T-helper 2 cell treated with Interferon-gamma antibody and Interleukin-4, amounts not matched to agents 100 ng/mL and 5 ng/mL, for 36 hours (primary cell): ENCODE data around the gene PPP1R3F. TPM values are rescaled to one million over a fixed set of nuclear protein-coding genes. Genes with fewer than 3 reads are reported as not detected.
"Not testable (repeated sequence)": the region's sequence is repeated elsewhere in the genome, so short reads cannot be mapped to it uniquely, and the experiment has no call there.

Source experiments
- intact Hi-C: fragments of 100-400 bp; cut with micrococcal nuclease; formaldehyde crosslinking; loops from one replicate; pipeline ENCODE4 v1.15.1; 2023
- total RNA-seq: library from RNA; stranded (reverse); gene quantifications from 2 replicates; pipeline ENCODE4 v1.2.3, GENCODE V29; 2022

Gene PPP1R3F
- total RNA-seq, 1 donor from 2014 or later: 14.8 TPM

- intact Hi-C loops: no loop called here
Observed at GRCh38 chrX:49310371-49310770, 40.8 kb downstream of the PPP1R3F start.

- intact Hi-C loops: no loop called here
Observed at GRCh38 chrX:49312176-49312575, 42.6 kb downstream of the PPP1R3F start.

- intact Hi-C loops: no loop called here
Observed at GRCh38 chrX:49316085-49316484, 46.5 kb downstream of the PPP1R3F start.

DNA sequence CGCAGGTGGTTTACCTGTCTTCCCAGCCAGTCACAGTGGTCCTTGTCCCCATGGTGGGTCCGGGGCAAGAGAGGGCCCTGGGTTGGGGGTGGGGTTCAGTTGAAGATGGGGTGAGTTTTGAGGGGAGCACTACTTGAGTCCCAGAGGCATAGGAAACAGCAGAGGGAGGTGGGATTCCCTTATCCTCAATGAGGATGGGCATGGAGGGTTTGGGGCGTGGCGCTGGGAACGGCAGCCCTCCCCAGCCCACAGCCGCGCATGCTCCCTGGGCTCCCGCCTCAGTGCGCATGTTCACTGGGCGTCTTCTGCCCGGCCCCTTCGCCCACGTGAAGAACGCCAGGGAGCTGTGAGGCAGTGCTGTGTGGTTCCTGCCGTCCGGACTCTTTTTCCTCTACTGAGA is 52.1 kb downstream of the PPP1R3F start, which contains the start of gene GAGE12J:
Gene GAGE12J, plus strand, starts transcription at position 301 of the 400 bp plus-strand sequence. CDS start 1,157 bp downstream, outside the sequence.
- intact Hi-C loops: not testable (repeated sequence)

GRCh38 chrX:49322266-49322665 is 52.7 kb downstream of the PPP1R3F start:
- intact Hi-C loops: not testable (repeated sequence)

DNA sequence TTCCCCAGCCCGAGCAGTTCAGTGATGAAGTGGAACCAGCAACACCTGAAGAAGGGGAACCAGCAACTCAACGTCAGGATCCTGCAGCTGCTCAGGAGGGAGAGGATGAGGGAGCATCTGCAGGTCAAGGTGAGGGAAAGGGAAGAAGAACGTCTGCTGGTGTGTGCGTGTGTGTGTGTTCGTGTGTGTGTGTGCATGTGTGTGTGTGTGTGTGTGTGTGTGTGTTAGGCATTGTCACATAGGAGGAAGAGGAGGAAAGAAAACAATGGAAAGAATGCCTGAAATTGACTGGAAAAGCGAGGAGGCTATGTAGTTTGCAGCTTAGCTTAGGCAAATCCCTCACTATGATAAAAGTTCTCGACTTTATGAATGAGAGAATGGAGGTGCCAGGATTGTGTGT is 54.1 kb downstream of the PPP1R3F start:
- intact Hi-C loops: not testable (repeated sequence)

GRCh38 chrX:49330421-49330820 is 60.8 kb downstream of the PPP1R3F start:
- intact Hi-C loops: not testable (repeated sequence)

DNA sequence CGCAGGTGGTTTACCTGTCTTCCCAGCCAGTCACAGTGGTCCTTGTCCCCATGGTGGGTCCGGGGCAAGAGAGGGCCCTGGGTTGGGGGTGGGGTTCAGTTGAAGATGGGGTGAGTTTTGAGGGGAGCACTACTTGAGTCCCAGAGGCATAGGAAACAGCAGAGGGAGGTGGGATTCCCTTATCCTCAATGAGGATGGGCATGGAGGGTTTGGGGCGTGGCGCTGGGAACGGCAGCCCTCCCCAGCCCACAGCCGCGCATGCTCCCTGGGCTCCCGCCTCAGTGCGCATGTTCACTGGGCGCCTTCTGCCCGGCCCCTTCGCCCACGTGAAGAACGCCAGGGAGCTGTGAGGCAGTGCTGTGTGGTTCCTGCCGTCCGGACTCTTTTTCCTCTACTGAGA is 61.7 kb downstream of the PPP1R3F start, which contains the start of gene GAGE13:
Gene GAGE13, plus strand, starts transcription at position 301 of the 400 bp plus-strand sequence. CDS start 1,156 bp downstream, outside the sequence.
- intact Hi-C loops: not testable (repeated sequence)

DNA sequence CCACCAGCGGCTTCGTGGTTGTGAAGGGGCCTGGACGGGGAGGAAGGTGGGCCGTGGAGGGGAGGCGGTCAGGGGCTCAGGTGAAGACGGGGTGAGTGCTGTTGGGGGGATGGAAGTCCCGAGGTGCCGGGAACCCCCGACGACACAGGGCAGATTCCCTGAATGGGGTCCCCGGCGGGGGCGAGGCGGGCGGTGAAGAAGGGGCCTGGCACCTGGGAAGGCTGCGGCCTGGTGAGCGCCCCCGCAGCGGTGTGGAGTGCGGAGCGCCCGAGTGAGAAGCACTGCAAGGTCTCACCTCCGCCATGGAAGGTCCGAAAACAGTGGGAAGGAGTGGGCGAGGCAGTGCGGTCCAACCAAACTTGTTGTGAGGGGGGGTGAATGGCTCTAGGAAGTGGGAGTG is 62.2 kb downstream of the PPP1R3F start:
- intact Hi-C loops: not testable (repeated sequence)

Other genes with a start within 250 kb of the PPP1R3F start
- gene TFE3, start 226.4 kb upstream of the PPP1R3F start, total RNA-seq: 27.2 and 29.3 TPM in 2 replicates
- 7.1 and 8.7 TPM in 2 replicates for gene CCDC120, start 210.8 kb upstream of the PPP1R3F start, total RNA-seq
- gene PRAF2, start 195.8 kb upstream of the PPP1R3F start, total RNA-seq: 15.6 and 19.0 TPM in 2 replicates
- gene WDR45, start 189.9 kb upstream of the PPP1R3F start, total RNA-seq: 49.0 and 51.4 TPM in 2 replicates
- 28.0 and 28.2 TPM in 2 replicates for gene GPKOW, start 146.1 kb upstream of the PPP1R3F start, total RNA-seq
- gene MAGIX, start 107.0 kb upstream of the PPP1R3F start, total RNA-seq: 1.8 and 2.3 TPM in 2 replicates
- gene PLP2, start 97.9 kb upstream of the PPP1R3F start, total RNA-seq: 143 TPM in 2 replicates
- 12.3 and 12.7 TPM in 2 replicates for gene PRICKLE3, start 83.4 kb upstream of the PPP1R3F start, total RNA-seq
- 0.95 and 1.3 TPM in 2 replicates for gene SYP, start 69.6 kb upstream of the PPP1R3F start, total RNA-seq
- 0.14 and 0.36 TPM in 2 replicates for gene CACNA1F, start 36.5 kb upstream of the PPP1R3F start, total RNA-seq
- 29.3 and 30.4 TPM in 2 replicates for gene CCDC22, start 34.3 kb upstream of the PPP1R3F start, total RNA-seq
- 13.8 and 14.8 TPM in 2 replicates for gene FOXP3, start 5.1 kb upstream of the PPP1R3F start, total RNA-seq
- not detected in 2 replicates for gene GAGE10, start 33.9 kb downstream of the PPP1R3F start, total RNA-seq
- not detected in 2 replicates for gene GAGE12J, start 52.2 kb downstream of the PPP1R3F start, total RNA-seq
- gene GAGE13, start 61.8 kb downstream of the PPP1R3F start, total RNA-seq: not detected in 2 replicates